CD4-positive, alpha-beta T cell treated with Interleukin-6 for 4 hours (primary cell): ENCODE data around the gene AFF3.
"Not testable (repeated sequence)": the region's sequence is repeated elsewhere in the genome, so short reads cannot be mapped to it uniquely, and the experiment has no call there.

Experiments
- DNase-seq: peaks from one replicate; pipeline ENCODE4 v3.0.0-alpha.2; 2020; ENCODE audit warnings: mixed read lengths

The AFF3 gene, protein sequence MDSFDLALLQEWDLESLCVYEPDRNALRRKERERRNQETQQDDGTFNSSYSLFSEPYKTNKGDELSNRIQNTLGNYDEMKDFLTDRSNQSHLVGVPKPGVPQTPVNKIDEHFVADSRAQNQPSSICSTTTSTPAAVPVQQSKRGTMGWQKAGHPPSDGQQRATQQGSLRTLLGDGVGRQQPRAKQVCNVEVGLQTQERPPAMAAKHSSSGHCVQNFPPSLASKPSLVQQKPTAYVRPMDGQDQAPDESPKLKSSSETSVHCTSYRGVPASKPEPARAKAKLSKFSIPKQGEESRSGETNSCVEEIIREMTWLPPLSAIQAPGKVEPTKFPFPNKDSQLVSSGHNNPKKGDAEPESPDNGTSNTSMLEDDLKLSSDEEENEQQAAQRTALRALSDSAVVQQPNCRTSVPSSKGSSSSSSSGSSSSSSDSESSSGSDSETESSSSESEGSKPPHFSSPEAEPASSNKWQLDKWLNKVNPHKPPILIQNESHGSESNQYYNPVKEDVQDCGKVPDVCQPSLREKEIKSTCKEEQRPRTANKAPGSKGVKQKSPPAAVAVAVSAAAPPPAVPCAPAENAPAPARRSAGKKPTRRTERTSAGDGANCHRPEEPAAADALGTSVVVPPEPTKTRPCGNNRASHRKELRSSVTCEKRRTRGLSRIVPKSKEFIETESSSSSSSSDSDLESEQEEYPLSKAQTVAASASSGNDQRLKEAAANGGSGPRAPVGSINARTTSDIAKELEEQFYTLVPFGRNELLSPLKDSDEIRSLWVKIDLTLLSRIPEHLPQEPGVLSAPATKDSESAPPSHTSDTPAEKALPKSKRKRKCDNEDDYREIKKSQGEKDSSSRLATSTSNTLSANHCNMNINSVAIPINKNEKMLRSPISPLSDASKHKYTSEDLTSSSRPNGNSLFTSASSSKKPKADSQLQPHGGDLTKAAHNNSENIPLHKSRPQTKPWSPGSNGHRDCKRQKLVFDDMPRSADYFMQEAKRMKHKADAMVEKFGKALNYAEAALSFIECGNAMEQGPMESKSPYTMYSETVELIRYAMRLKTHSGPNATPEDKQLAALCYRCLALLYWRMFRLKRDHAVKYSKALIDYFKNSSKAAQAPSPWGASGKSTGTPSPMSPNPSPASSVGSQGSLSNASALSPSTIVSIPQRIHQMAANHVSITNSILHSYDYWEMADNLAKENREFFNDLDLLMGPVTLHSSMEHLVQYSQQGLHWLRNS (N-terminal part only)

DNA sequence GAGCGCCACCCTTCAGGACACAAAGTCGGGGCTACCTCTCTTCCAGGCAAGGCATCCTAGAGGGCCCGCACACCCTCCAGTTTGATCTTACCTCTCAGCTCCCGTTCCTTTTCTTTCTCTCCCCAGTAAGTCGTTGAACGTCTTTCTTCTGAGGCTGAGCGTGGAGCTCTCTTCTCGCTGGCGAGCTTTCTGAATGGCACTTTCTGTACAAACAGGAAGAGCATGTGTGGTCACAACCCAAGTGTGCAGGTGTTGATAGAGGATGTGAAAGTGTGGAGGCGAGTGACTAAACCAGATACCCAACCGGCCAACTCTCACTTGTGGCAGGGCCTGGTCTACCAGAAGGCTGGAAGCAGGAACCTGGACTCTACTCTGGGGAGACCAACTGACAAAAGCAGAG, at the start of gene AFF3:
Gene AFF3 (minus strand): TSS at position 198 of the 400 bp plus-strand sequence. CDS start 38,136 bp downstream, outside the sequence.
- DNase-seq, result peak; percentile 47

DNA sequence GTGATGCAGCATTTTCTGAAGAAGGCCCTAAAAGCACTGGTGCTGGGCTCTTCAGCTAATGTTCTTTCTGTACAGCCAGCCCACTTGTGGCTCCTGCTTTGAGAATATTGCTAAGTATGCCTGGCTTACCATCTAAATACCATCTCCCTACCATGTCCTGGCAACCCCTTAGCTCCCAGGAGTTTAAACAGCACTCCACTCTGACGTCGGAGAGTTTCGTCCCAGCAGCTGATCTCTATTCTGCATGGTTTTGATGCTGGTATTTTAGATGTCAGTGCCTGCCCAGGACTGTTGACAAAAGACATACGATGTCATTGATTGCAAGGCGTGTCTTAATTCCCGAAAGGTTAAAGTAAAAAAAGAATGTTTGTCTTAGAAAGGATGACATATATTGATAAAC, 47.0 kb upstream of the AFF3 start:
- no peak for DNase-seq

DNA sequence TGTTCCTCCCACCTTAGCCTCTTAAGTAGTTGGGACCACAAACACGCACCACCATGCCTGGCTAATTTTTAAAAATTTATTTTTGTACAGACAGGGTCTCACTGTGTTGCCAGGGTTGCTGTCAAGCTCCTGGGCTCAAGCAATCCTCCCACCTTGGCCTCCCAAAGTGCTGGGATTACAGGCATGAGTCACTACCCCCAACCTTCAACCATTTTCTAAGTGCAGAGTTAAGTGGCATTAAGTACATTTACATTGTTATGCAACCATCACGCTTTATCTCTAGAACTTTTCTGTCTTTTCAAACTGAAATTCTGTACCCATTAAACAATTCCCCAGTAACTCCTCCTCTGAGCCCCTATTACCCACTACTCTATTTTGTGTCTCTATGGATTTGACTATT, 45.9 kb upstream of the AFF3 start:
- DNase-seq, result no peak

DNA sequence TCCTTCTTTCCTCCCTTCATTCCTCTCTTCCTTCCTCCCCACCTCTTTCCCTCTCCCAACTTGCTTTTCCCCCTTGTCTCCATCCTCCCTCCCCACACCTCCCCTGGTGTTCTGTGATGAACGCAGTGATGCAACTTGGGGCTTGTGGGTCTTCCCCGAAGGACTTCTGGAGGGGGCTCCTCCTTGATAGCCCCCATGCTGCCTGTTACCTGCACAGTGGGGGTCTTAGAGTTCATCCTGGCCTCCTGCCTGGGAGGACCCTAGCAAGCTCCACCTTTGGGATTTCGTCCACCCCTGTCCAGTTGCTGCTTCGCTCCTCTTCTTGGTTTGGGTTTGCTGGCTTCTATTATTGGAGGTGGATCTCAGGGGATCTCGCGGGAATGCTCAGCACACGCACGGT, 43.7 kb upstream of the AFF3 start:
- DNase-seq, result no peak

DNA sequence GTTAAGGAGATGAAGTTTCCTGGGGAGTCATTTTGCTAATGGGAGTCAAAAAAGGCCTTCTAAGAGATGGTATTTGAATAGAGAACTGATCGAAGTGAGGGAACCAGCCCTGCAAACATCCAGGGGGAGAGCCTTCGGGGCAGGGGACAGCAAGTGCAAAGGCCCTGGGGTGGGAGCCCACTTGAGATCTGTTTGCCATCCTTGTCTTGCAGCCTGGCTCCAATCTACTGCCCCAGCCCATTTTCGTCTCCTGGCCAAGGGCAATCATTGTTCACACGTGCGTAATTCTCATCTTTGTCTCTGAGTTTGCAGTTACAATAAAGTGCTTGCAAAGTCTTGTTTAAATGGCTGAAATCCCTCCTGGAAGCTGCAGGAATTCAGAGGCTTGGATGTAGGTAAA, 43.1 kb upstream of the AFF3 start:
- no peak for DNase-seq

DNA sequence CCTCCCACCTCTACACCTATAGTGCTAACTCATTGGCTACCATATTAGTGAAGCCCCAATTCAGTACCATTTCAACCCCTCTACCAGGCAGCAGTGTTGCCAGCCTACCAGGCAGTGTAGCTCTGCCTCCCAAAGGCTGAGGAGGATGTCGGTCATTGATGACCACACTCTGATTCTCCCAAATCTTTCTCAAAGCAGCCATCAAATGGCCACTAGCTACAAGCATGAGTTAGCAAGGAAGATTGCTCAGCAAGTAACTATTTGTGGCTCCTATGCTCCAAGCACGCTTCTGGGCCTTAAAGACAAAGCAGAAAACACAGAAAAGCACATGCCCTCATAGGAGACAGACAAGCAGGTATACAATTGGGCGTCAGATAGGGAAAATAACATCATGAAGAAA, 42.7 kb upstream of the AFF3 start:
- DNase-seq, result no peak

DNA sequence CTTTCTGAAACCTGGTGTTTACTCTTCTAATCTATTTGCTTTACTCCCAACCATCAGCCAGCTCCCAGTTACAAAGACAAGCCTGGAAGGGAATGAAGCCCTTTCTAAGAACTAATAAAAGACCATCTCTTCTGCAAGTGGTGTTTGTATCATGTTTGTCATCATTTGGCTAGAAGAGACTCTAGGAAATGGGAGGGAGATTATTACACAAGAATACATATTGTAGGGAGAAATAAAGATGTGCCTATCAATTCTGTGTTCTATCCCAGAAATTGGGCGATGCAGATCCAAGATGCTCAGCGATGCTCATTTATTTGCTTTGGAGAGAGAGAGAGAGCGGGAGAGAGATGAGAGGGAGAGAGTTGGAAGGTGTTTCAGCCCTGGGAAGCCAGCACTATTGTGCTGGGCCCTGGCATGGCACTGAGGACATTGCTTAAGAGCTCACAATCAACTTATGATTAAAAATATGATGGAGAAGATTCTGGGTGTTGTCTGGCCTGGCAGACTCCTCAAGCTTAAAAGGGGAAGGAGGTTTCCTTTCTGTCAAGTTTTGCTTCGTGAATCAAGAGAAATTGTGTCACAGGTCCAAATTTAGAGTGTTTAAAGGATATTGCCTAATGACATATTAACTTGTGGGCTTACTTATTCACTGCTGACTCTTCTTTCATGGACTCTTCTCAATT, 41.8 kb upstream of the AFF3 start:
- no peak for DNase-seq

DNA sequence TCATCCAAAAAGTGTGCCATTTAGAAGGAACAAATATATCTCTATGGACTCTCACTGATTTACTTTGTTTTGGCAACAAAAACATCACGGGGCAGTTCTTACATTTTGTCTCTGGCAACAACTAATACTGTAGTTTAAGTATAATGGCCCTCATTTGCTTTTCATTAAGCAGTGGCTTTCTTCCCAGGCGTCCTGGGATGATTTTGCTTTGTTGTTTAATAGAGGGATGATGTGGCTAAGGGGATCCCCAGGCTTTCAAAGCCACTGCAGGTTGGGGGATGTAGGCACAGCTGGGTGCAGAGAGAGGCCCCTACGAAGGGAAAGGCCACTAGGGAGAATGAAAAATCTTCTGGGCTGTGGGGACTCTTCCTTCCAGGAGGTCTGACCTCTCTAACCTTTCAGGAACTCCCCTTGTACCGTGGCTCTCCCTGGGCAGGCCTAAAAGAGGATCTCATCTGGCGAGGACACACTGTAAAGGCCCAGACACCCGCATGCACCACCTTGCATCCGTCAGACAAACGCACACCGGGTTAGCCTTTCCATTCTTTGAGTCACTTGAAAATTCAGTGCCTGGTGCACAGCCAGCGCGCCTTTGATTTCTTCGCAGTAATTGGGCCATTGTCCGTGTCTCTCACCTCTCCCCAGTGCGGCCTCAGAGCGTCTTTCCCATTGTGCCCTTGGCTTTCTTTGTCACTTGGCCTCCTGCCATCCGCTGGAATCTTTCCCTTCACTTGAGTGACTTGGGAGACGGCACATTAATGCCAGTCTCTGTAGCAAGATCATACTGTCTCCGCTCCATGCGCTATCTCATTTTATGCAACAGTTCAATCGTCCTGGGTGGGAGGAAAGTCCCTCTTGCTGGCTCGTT, 40.3 kb upstream of the AFF3 start:
- DNase-seq, result no peak

DNA sequence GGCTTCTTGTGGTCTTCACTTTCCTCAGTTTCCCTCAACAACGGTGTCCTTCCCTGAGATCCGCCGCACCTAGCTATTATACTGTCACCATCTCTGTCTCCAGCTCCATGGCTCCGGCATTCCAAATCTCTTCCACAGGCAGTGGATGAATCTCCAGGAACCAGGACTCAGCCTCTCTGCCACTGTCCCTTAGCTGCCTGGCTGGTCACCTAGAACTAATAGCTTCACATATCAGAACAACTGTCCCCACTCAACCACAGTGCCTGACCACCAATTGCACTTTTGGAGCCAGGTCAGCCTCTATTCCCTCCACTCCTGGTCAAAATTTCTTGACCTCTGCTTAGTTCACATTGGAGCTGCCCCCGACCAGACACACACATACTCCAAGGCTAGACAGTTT, 38.1 kb upstream of the AFF3 start:
- no peak for DNase-seq

DNA sequence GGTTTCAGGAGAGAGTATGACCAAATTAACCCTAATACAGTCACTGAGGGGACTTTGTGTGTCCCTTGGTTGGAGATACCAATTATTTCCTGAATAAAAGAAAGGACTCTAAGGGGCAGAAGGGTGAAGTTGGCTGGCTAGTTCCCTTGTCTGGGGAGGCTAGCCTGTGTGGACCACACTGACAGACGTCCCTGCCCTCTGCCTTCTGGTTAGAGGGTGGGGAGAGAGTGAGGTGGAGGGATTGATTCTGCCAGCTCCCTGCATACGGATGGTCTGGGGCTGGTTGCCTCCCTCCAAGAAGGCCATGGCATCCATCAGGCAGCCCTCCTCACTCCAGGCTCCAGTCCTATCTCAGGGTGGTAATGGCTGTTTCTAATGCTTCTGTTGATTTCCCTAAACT, 37.4 kb upstream of the AFF3 start:
- no peak for DNase-seq

DNA sequence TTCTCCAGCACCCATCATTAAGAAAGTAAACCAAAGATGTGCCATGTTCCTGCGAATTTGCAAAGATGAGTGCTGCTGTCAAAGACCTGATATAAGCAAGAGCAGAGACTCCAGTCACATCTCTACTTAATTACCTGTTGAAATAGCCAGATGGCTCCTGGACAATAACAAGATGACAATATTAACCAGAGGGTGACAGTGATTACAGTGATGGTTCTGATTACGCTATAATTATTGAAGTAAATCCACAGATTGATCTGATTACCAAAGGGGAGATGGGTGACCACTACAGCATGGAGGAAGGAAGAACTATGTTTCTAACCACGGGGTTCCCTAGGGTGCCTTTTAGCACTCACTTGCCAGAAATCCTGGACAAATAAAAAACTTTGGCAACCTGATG, 36.5 kb upstream of the AFF3 start:
- no peak for DNase-seq

DNA sequence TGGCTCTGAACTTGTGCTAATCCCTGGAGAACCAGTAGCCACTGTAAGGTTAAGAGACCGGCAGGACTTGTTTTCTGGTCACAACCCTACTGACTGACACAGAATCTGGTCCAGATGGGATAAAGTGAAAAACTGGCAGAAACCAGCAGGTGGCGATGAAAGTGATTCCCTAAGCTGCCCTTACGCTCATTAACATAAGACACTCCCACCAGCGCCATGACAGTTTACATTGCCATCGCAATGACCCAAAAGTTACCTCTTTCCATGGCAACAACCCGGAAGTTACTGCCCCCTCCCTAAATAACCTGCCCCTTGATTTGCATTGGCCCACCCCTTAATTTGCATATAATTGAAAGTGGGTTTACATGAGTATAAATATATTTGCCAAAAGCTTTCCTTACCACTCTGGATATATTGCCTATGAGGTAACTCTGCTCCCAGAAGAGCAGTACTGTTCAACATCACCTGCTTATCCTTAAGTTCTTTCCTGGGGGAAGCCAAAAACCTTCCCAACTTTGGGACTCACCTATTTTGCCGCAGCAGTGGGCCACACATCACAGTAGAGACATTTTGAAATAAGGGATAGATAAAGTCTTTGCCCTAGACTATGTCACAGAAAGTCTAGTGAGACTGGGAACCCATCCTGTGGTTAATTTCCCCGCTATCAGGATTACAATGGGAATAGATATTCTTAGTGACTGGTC, 35.8 kb upstream of the AFF3 start:
- DNase-seq, result peak; percentile 4

DNA sequence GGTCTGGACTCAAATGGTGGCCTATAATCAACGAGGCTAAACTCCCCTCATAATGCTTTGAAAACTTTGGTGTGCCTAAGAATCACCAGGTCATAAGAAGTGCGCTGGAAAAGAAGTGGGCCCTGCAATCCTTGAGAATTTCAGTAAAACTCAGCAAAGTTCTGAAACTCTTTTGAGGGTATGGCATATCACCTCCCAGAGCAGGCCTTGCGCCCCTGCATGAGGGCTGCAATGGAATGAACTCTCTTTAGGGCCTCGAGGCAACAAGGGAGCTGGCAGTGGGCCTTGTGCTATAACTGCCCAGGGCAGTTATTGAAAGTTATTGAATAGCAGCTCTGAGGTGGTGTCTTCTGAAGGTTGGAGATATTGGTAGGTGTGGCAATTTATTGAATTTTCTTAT, 34.5 kb upstream of the AFF3 start:
- no peak for DNase-seq

DNA sequence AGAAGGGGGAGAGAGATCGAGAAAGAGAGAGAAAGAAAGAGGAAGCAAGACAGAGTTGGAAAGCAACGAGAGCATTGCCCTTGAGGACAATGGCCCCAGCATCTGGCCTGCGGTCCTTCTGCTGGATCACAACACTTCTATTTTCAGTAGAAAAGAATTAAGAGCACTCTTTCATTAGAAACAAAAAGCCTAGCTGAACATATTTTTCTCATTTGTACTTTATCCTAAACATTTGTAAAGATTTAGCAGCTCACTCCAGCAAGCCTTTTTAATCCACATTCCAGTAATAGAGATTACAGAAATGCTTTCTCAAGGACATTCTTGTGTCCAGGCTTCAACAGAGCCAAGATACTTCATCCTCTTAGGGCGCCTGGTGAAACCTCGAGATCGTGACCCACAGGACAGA, 31.6 kb upstream of the AFF3 start:
- no peak for DNase-seq

DNA sequence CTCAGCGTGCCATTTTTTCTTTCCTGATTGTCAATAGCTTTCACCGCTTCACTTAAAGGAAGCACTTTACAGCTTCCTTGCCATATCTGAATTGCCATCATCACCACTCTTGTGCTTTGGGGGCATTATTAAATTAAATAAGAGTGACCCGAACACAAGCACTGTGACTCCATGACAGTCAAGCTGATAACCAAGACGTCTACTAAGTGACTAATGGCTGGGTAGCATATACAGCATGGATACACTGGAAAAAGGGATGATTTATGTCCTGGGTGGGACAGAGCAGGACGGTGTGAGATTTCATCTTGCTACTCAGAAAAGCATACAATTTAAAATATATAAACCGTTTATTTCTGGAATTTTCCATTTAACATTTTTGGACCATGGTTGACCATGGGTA, 24.3 kb upstream of the AFF3 start:
- no peak for DNase-seq

DNA sequence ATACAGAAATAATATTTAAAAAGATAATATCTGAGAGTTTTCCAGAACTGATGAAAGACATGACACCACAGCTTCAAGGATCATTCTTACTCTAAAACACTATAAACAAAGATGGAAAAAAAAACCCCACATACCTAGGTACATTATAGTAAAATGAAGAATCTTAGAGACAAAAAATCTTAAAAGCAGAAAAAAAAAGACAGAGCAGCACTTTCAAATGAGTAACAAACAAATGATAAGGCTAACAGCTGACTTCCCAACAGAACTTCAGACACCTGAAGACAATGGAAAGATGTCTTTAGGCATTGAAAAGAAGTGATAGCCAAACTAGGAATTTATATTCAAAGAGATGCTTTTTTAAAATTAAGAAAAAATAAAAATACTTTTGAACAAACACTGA, 21.2 kb upstream of the AFF3 start:
- DNase-seq, result no peak

DNA sequence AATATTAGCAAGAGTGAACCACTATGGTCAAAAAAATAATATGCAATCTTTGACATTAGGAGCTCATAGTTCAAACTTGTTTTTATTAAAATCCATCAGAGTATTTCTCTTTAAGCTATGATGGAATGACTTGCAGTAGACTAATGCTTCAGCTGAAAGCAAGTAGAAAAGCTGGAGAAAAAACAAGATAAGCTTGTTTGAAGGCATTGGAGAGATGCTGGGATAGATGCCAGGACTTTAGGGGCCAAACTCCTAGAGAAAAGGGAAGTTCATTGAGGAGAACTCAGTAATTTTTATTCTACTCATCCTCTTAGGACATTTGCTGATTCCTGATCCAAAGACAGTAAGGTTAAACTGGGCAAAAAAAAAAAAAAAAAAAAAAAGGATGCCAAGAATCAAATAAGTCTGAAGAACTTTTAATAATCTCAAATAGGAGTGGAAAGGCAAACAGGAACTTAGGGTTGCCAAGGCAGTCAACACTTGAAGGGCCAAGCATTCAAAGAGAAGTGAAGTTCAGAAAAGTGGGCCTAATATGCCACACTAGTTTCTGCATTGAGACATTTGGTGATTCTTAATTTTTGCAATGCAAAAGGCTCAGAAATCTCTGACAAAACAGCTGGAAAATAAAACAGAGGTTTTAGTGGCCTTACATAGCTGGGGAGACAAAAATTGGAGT, 19.7 kb upstream of the AFF3 start:
- DNase-seq, result no peak

DNA sequence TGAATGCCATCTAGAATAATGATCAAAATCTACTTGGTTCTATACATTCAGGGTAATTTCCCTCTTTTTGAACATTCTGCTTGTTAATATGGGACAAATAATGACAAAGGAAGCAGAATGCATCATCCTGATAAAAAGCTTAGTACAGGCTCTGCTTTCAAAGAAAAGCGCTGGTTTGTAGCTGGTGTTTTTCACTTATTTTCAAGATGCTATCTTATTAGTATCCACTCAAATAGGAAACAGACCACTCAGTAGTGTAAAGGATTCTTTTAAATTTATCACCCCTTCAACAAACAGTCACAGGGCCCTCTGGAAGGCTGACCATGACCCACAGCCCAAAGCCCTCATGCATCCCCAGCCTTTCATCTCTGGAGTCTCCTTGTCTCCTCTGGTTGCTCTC, 18.0 kb upstream of the AFF3 start:
- no peak for DNase-seq

DNA sequence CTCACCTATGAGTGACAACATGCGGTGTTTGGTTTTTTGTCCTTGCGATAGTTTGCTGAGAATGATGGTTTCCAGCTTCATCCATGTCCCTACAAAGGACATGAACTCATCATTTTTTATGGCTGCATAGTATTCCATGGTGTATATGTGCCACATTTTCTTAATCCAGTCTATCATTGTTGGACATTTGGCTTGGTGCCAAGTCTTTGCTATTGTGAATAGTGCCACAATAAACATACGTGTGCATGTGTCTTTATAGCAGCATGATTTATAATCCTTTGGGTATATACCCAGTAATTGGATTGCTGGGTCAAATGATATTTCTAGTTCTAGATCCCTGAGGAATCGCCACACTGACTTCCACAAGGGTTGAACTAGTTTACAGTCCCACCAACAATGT, 9.4 kb upstream of the AFF3 start:
- not testable (repeated sequence) for DNase-seq

DNA sequence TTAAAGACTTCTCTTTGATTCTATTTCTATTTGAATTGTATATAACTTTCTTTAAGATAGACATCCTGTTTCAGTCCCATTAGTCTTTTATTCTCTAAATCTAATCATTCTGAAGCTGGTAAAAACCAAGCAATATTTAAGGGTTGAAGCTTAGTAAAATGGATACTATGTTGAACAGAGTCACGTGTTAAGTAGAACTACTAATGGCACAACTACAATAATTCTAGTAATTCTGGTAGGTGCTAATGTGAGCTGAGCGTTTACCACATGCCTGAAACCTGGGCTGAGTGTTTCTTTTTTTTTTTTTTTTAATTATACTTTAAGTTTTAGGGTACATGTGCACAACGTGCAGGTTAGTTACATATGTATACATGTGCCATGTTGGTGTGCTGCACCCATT, 8.9 kb upstream of the AFF3 start:
- no peak for DNase-seq

DNA sequence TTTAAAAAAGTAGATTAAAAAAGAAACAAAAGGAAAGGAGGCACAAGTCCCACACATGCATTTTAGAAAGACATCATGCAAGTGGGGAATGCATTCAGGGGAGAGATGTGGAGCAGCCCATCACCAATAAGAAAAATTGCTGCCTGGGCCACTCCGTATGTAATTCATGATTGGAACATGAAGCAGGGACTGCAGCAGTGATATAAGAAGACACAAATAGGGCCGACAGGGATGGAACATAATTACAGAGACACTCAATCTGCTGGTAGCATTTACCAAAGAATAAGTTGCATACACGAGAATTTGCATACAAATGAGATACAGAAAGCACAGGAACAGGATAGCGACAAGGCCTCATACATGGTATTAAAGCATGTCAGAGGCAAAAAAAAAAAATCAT, 6.5 kb upstream of the AFF3 start:
- DNase-seq, result no peak
